ENCODE data around the gene COG2. TPM values are rescaled to one million over a fixed set of nuclear protein-coding genes. Genes with fewer than 3 reads are reported as not detected.

Gene COG2
- 22.0 and 24.1 TPM in 2 replicates for total RNA-seq
- long read RNA-seq, transcript COG2-201 (18 exons, 2,843 nt) = minor isoform, 12 of 219 reads
- long read RNA-seq, transcript COG2-202 (18 exons, 2,921 nt) = major isoform, 177 of 219 reads
- long read RNA-seq, partial matches to known transcripts = 15 of 219 reads
- long read RNA-seq, other reads (novel, unspliced or antisense) = 15 of 219 reads

- peak within 1 kb of the TSS; percentile 99 for H3K4me3 Mint-ChIP-seq (ENCODE audit: unreplicated experiment)
- H3K27ac Mint-ChIP-seq (ENCODE audit: unreplicated experiment) = peak within 1 kb of the TSS; percentile 91
- TF ChIP-seq CTCF (IDR thresholded peaks at IDR 0.05) = peak; percentile 100
- H3K36me3 Mint-ChIP-seq (ENCODE audit: unreplicated experiment) = no peaks in the 10 kb centered on the region
- DNase-seq (ENCODE audit: extremely low spot score, unreplicated experiment) = peak; percentile 99
- H3K9me3 Mint-ChIP-seq (ENCODE audit: unreplicated experiment) = no peaks in the 10 kb centered on the region
- peaks cover 31% of the 10 kb centered on the region for H3K27me3 Mint-ChIP-seq (ENCODE audit: unreplicated experiment)
- H3K4me1 Mint-ChIP-seq (ENCODE audit: unreplicated experiment) = peaks cover 22% of the 10 kb centered on the region
Measured at GRCh38 chr1:230642263-230642959, at the start of gene COG2. TSS of gene COG2 (plus strand) at chr1:230642481. CDS start at chr1:230642607, 126 bp downstream.

- Mint-ChIP-seq H3K4me3 (ENCODE audit: unreplicated experiment) (no peak overlapping the region), H3K36me3 (ENCODE audit: unreplicated experiment) (no peaks in the 10 kb centered on the region), H3K27me3 (ENCODE audit: unreplicated experiment) (peaks cover 17% of the 10 kb centered on the region), H3K9me3 (ENCODE audit: unreplicated experiment) (no peaks in the 10 kb centered on the region), H3K4me1 (ENCODE audit: unreplicated experiment) (no peaks in the 10 kb centered on the region), H3K27ac (ENCODE audit: unreplicated experiment) (no peak overlapping the region)
- DNase-seq (ENCODE audit: extremely low spot score, unreplicated experiment) = no peak
- TF ChIP-seq CTCF (IDR thresholded peaks at IDR 0.05) = no peak
Measured at GRCh38 chr1:230592848-230593414, 49.4 kb upstream of the COG2 start.

- no peak for TF ChIP-seq CTCF (IDR thresholded peaks at IDR 0.05)
- no peaks in the 10 kb centered on the region for H3K9me3 Mint-ChIP-seq (ENCODE audit: unreplicated experiment)
- H3K27ac Mint-ChIP-seq (ENCODE audit: unreplicated experiment) = no peak overlapping the region
- no peaks in the 10 kb centered on the region for H3K4me1 Mint-ChIP-seq (ENCODE audit: unreplicated experiment)
- no peaks in the 10 kb centered on the region for H3K36me3 Mint-ChIP-seq (ENCODE audit: unreplicated experiment)
- DNase-seq (ENCODE audit: extremely low spot score, unreplicated experiment) = no peak
- H3K4me3 Mint-ChIP-seq (ENCODE audit: unreplicated experiment) = no peak overlapping the region
- H3K27me3 Mint-ChIP-seq (ENCODE audit: unreplicated experiment) = peaks cover 21% of the 10 kb centered on the region
Measured at GRCh38 chr1:230594214-230594773, 48.0 kb upstream of the COG2 start.

GRCh38 chr1:230595181-230595580 lies 47.1 kb upstream of the COG2 start:
- H3K4me3 Mint-ChIP-seq (ENCODE audit: unreplicated experiment) = no peak overlapping the region
- peaks cover 26% of the 10 kb centered on the region for H3K27me3 Mint-ChIP-seq (ENCODE audit: unreplicated experiment)
- TF ChIP-seq CTCF (IDR thresholded peaks at IDR 0.05) = no peak
- no peaks in the 10 kb centered on the region for H3K9me3 Mint-ChIP-seq (ENCODE audit: unreplicated experiment)
- no peak for DNase-seq (ENCODE audit: extremely low spot score, unreplicated experiment)
- H3K4me1 Mint-ChIP-seq (ENCODE audit: unreplicated experiment) = no peaks in the 10 kb centered on the region
- no peaks in the 10 kb centered on the region for H3K36me3 Mint-ChIP-seq (ENCODE audit: unreplicated experiment)
- H3K27ac Mint-ChIP-seq (ENCODE audit: unreplicated experiment) = no peak overlapping the region

GRCh38 chr1:230596306-230596705 lies 46.0 kb upstream of the COG2 start:
- H3K27ac Mint-ChIP-seq (ENCODE audit: unreplicated experiment) = no peak overlapping the region
- no peak for TF ChIP-seq CTCF (IDR thresholded peaks at IDR 0.05)
- peaks cover 23% of the 10 kb centered on the region for H3K27me3 Mint-ChIP-seq (ENCODE audit: unreplicated experiment)
- no peaks in the 10 kb centered on the region for H3K9me3 Mint-ChIP-seq (ENCODE audit: unreplicated experiment)
- no peak for DNase-seq (ENCODE audit: extremely low spot score, unreplicated experiment)
- no peak overlapping the region for H3K4me3 Mint-ChIP-seq (ENCODE audit: unreplicated experiment)
- H3K36me3 Mint-ChIP-seq (ENCODE audit: unreplicated experiment) = no peaks in the 10 kb centered on the region
- H3K4me1 Mint-ChIP-seq (ENCODE audit: unreplicated experiment) = no peaks in the 10 kb centered on the region
